GM12878 (cell line): ENCODE measurements around the gene CBFB. TPM values are rescaled to one million over a fixed set of nuclear protein-coding genes. Genes with fewer than 3 reads are reported as not detected.

Experiments
- ATAC-seq: fragments of 200-7000 bp; cut with Tn5 transposase; 3 replicates; pipeline ENCODE4 v1.9.1; 2020; ENCODE audit warnings: mild to moderate bottlenecking, moderate library complexity
- BruUV-seq: library from RNA; stranded (reverse); fragments of 400-500 nt; replicated peaks from 2 replicates; lab custom pipeline; 2021; lab: Mats Ljungman, UMichigan
- CTCF ChIA-PET: fragments of 300-600 bp; sonication (Branson Sonifier 250); formaldehyde crosslinking; extraction: SDS; loops from one replicate; lab custom pipeline; 2021; ENCODE audit warnings: inconsistent platforms; lab: Yijun Ruan, JAX
- POLR2A ChIA-PET: fragments of 350-600 bp; formaldehyde crosslinking; extraction: SDS; loops from one replicate; lab custom pipeline; 2021; ENCODE audit warnings: inconsistent platforms; lab: Charles Lee
- RAD21 ChIA-PET: fragments of 300-600 bp; sonication (Branson Sonifier 250); formaldehyde crosslinking; loops from one replicate; lab custom pipeline; 2023; ENCODE audit warnings: antibody characterized with exemption; ENCODE audit not compliant: unreplicated experiment; lab: Charles Lee
- SMC1A ChIA-PET: fragments of 300-600 bp; sonication (Branson Sonifier 250); formaldehyde crosslinking; loops from one replicate; lab custom pipeline; 2023; ENCODE audit not compliant: unreplicated experiment, uncharacterized antibody; lab: Charles Lee
- DNase-seq: peaks from one replicate; pipeline ENCODE4 v3.0.0-alpha.2; 2011; ENCODE audit warnings: low read depth, low spot score
- FAIRE-seq: peaks from 3 replicates; lab custom pipeline; 2011; peaks lifted over from hg19 to GRCh38; lab: Jason Lieb, UNC
- H2AFZ ChIP-seq: 2 replicates; pipeline ENCODE4 v1.6.0; 2011; ENCODE audit warnings: low read depth, low read length, control low read depth; ENCODE audit not compliant: control insufficient read depth
- H3K27ac ChIP-seq: 2 replicates; pipeline ENCODE4 v1.5.1; 2011; ENCODE audit warnings: control low read depth; ENCODE audit not compliant: control insufficient read depth, insufficient read depth
- H3K27me3 ChIP-seq, 2 experiments: replicated peaks in 1 of 2; 2 replicates each; pipeline versions ENCODE4 v1.6.0 to v1.6.1; 2011; ENCODE audit warnings: low read length in 1 of 2; ENCODE audit not compliant: control insufficient read depth in 2 of 2, insufficient read depth in 2 of 2
- H3K36me3 ChIP-seq, 2 experiments: 2 replicates each; pipeline ENCODE4 v1.5.1; 2011; ENCODE audit warnings: low read length in 1 of 2; ENCODE audit not compliant: control insufficient read depth in 2 of 2, insufficient read depth in 2 of 2
- H3K4me1 ChIP-seq: 2 replicates; pipeline ENCODE4 v1.6.1; 2011; ENCODE audit warnings: mild to moderate bottlenecking, low read length, moderate library complexity, mixed read lengths; ENCODE audit not compliant: control insufficient read depth, insufficient read depth
- H3K4me2 ChIP-seq: 2 replicates; pipeline ENCODE4 v1.6.0; 2011; ENCODE audit warnings: control low read depth; ENCODE audit not compliant: control insufficient read depth, insufficient read depth
- H3K4me3 ChIP-seq: fragments of 200-600 bp; sonication (generic); 2 replicates; pipeline ENCODE4 v1.5.1; 2016
- H3K79me2 ChIP-seq: 2 replicates; pipeline ENCODE4 v1.6.0; 2011; ENCODE audit warnings: low read length; ENCODE audit not compliant: control insufficient read depth, insufficient read depth
- H3K9ac ChIP-seq: 2 replicates; pipeline ENCODE4 v1.8.0; 2011; ENCODE audit warnings: low read length, control low read depth, mixed read lengths; ENCODE audit not compliant: control insufficient read depth, insufficient read depth
- H3K9me3 ChIP-seq: replicated peaks from 3 replicates; pipeline ENCODE4 v1.5.1; 2011; ENCODE audit warnings: mild to moderate bottlenecking, low read length; ENCODE audit not compliant: control insufficient read depth, insufficient read depth
- H4K20me1 ChIP-seq: 2 replicates; pipeline ENCODE4 v1.6.0; 2011; ENCODE audit not compliant: control insufficient read depth, insufficient read depth
- CHD2 ChIP-seq: IDR thresholded peaks from 2 replicates; pipeline ENCODE4 v1.6.1; 2011; ENCODE audit warnings: low read depth, low read length, improper control_type of control experiment, borderline replicate concordance
- CREB1 ChIP-seq: IDR thresholded peaks from 2 replicates; pipeline ENCODE4 v1.6.1; 2012; ENCODE audit warnings: low read depth, mild to moderate bottlenecking, inconsistent platforms
- CREM ChIP-seq: IDR thresholded peaks from 2 replicates; pipeline ENCODE4 v1.6.1; 2014; ENCODE audit warnings: antibody characterized with exemption, low read depth
- EP300 ChIP-seq, 2 experiments: fragments of 150-350 bp in 1 of 2; IDR thresholded peaks; 2 replicates each; pipeline ENCODE4 v1.6.1; 2011 to 2012; ENCODE audit warnings: low read depth in 2 of 2, low read length in 2 of 2, borderline replicate concordance in 1 of 2, improper control_type of control experiment in 1 of 2, inconsistent platforms in 1 of 2; ENCODE audit not compliant: control insufficient read depth in 1 of 2
- HCFC1 ChIP-seq: fragments of 150-350 bp; IDR thresholded peaks from 2 replicates; pipeline ENCODE4 v1.6.1; 2014; ENCODE audit warnings: low read length
- MYB ChIP-seq: fragments of 150-350 bp; IDR thresholded peaks from 2 replicates; pipeline ENCODE4 v1.6.1; 2014; ENCODE audit warnings: mild to moderate bottlenecking, low read depth, low read length, borderline replicate concordance
- NFIC ChIP-seq: IDR thresholded peaks from 2 replicates; pipeline ENCODE4 v1.6.1; 2012; ENCODE audit warnings: low read depth, mild to moderate bottlenecking, inconsistent platforms, low read length, moderate library complexity
- NKRF ChIP-seq: fragments of 450-650 bp; conservative IDR thresholded peaks from 2 replicates; pipeline ENCODE4 v1.6.1; 2017; ENCODE audit warnings: mild to moderate bottlenecking, moderate library complexity
- WGBS: methylation state at CpG from one replicate; pipeline ENCODE4 v1.1.6; 2016; ENCODE audit warnings: low lambda C conversion rate; ENCODE audit not compliant: insufficient replicate concordance, insufficient coverage; ENCODE audit errors: missing lambda C conversion rate; 5-methylcytosine and 5-hydroxymethylcytosine counted together
- in situ Hi-C: fragments of 300-500 bp; cut with MboI; formaldehyde crosslinking; loops from 9 replicates; pipeline ENCODE4 v1.14.3; 2018; ENCODE audit warnings: mixed read lengths
- intact Hi-C: fragments of 100-400 bp; cut with micrococcal nuclease; formaldehyde crosslinking; loops from one replicate; pipeline ENCODE4 v1.14.2; 2022; ENCODE audit not compliant: unreplicated experiment
- polyA plus RNA-seq, 11 experiments: library from polyadenylated mRNA; depleted of rRNA in 4 of 11; unstranded in 6 of 11; stranded (reverse) in 5 of 11; fragments of >200 nt; fragmentation: Nextera tagmentation in 4 of 11; fragmentation: Illumina TruSeq in 1 of 11; extraction: Ambion mirVana in 4 of 11; extraction: Trizol in 1 of 11; gene quantifications; 1 replicate in 1 of 11; 2 replicates in 10 of 11; pipeline versions ENCODE4 v1.2.1 to v1.2.3, GENCODE V29; 2011 to 2016; ENCODE audit warnings: inconsistent platforms in 2 of 11, missing spikeins in 2 of 11, low read depth in 1 of 11
- total RNA-seq, 4 experiments: library from RNA; depleted of rRNA in 3 of 4; stranded (reverse); fragments of >200 nt in 3 of 4; fragmentation: Illumina TruSeq in 1 of 4; extraction: Trizol in 1 of 4; gene quantifications; 2 replicates each; pipeline versions ENCODE4 v1.2.1 to v1.2.3, GENCODE V29; 2013 to 2021

Gene CBFB
- total and polyA plus RNA-seq, 10 of the 15 experiments (the other 5 are each of a cell fraction or from before 2014, with no cell fraction given) = 25.3 to 83.8 (median 65.7) TPM

GRCh38 chr16:67115639-67116038 is 86.7 kb downstream of the CBFB start (continued):
- TF ChIP-seq CREM (no peak), MYB (no peak), NKRF (no peak), NFIC (no peak), CREB1 (no peak)

GRCh38 chr16:67116388-67117311 is 87.7 kb downstream of the CBFB start:
- WGBS = 97% methylated on average over 13 of the region's 13 CpGs

More at GRCh38 chr16:67116388-67117311, 87.7 kb downstream of the CBFB start:
- in situ Hi-C loops (no loop called here), intact Hi-C loops (no loop called here)
- Histone ChIP-seq H3K79me2 (peaks cover 8% of the 10 kb centered on the region), H3K4me1 (no peaks in the 10 kb centered on the region), H3K4me3 (no peak overlapping the region), H4K20me1 (no peaks in the 10 kb centered on the region), H2AFZ (no peak overlapping the region), H3K9ac (no peak overlapping the region), H3K36me3 (peaks cover 0 to 3% of the 10 kb centered on the region in 2 experiments; a peak in 3 of 4 replicates), H3K27ac (no peak overlapping the region), H3K4me2 (no peak overlapping the region), H3K27me3 (no peaks in the 10 kb centered on the region), H3K9me3 (no peaks in the 10 kb centered on the region)
- BruUV-seq = no TSS peak
- ChIA-PET SMC1A (interaction anchor here (0.6 to 1.7 kb wide), 3 partner anchors 9 to 20 kb away, joined by 3 read pairs; no protein-coding TSS in a partner anchor), POLR2A (interaction anchor here (0.6 to 0.7 kb wide), 5 partner anchors 14 to 248 kb away, joined by 3 to 4 read pairs (median 3); no protein-coding TSS in a partner anchor), CTCF (interaction anchor here (1.0 to 2.9 kb wide), 5 partner anchors 13 to 99 kb away, joined by 4 to 12 read pairs (median 4); no protein-coding TSS in a partner anchor), RAD21 (interaction anchor here (0.6 kb wide), 1 partner anchor 160 kb away, joined by 3 read pairs; no protein-coding TSS in a partner anchor)
- FAIRE-seq (no peak), DNase-seq (no peak), ATAC-seq (no peak)
- no peak for TF ChIP-seq CHD2
- TF ChIP-seq HCFC1 = no peak
- TF ChIP-seq EP300 (IDR thresholded peaks at IDR 0.05; ENCODE audit: borderline replicate concordance in 1 of 2, control insufficient read depth in 1 of 2, low read depth in 2 of 2, low read length in 2 of 2) = no peak
